PFSK-1 (cell line): ENCODE measurements around the gene HHLA2.

Experiments
- POLR2AphosphoS5 ChIP-seq: IDR thresholded peaks from 2 replicates; pipeline ENCODE4 v1.6.1; 2012; ENCODE audit warnings: low read depth, mild to moderate bottlenecking, control low read depth, low read length, moderate library complexity
- REST ChIP-seq, 2 experiments: IDR thresholded peaks; 2 replicates each; pipeline versions ENCODE4 v1.6.1 to v1.8.0; 2011 to 2012; ENCODE audit warnings: low read depth in 2 of 2, low read length in 2 of 2, control low read depth in 1 of 2, inconsistent platforms in 1 of 2, mild to moderate bottlenecking in 1 of 2, moderate library complexity in 1 of 2; ENCODE audit not compliant: insufficient read depth in 1 of 2
- SIN3A ChIP-seq: IDR thresholded peaks from 2 replicates; pipeline ENCODE4 v1.6.1; 2012; ENCODE audit warnings: mild to moderate bottlenecking, low read length, moderate library complexity, borderline replicate concordance; ENCODE audit not compliant: insufficient read depth
- TAF1 ChIP-seq: IDR thresholded peaks from 2 replicates; pipeline ENCODE4 v1.6.1; 2012; ENCODE audit warnings: low read length, control low read depth, borderline replicate concordance; ENCODE audit not compliant: insufficient read depth

GRCh38 chr3:108280476-108280875 lies 15.9 kb upstream of the HHLA2 start:
- TF ChIP-seq REST (IDR thresholded peaks at IDR 0.05; ENCODE audit: insufficient read depth in 1 of 2, low read depth in 2 of 2, low read length in 2 of 2) (no peak), SIN3A (no peak), TAF1 (no peak), POLR2AphosphoS5 (no peak)
